ENCODE results near the gene EFTUD2. TPM values are rescaled to one million over a fixed set of nuclear protein-coding genes. Genes with fewer than 3 reads are reported as not detected.
A peak's percentile ranks its signal among the peaks of the same experiment; 100 is the strongest.

Gene EFTUD2
- total and polyA plus RNA-seq, 9 of the 15 experiments (the other 6 are each of a cell fraction or from before 2014, with no cell fraction given), result 65.8 to 362 (median 218) TPM

- TF ChIP-seq FOXK1 (CRISPR knock-in tag; IDR thresholded peaks at IDR 0.05; ENCODE audit: borderline replicate concordance) (no peak), ETS1 (conservative IDR thresholded peaks at IDR 0.05; ENCODE audit: control insufficient read depth, low read depth, low read length) (0 out of 2 replicates have a peak, but pooled peaks have one; percentile 33), TFE3 (CRISPR knock-in tag; IDR thresholded peaks at IDR 0.05) (no peak), TEAD1 (CRISPR knock-in tag; IDR thresholded peaks at IDR 0.05) (0 out of 4 replicates have a peak, but pooled peaks of 1 of the 2 experiments have one; percentile 7), GTF2F1 (IDR thresholded peaks at IDR 0.05; ENCODE audit: low read depth, low read length) (no peak), PML (IDR thresholded peaks at IDR 0.05; ENCODE audit: low read length) (no peak), ZNF324 (CRISPR knock-in tag; IDR thresholded peaks at IDR 0.05) (no peak), JUND (IDR thresholded peaks at IDR 0.05; ENCODE audit: borderline replicate concordance, low read depth, low read length) (0 out of 2 replicates have a peak, but pooled peaks have one; percentile 8), JUND (tag; IDR thresholded peaks at IDR 0.05; ENCODE audit: borderline replicate concordance, low read depth, low read length) (no peak), ZNF592 (IDR thresholded peaks at IDR 0.05) (peak; percentile 90), POLR2AphosphoS5 (IDR thresholded peaks at IDR 0.05; ENCODE audit: control insufficient read depth, insufficient read depth, low read depth, low read length) (0 out of 2 replicates have a peak, but pooled peaks have one; percentile 44), FOS (IDR thresholded peaks at IDR 0.05; ENCODE audit: extremely low read depth, insufficient read length) (no peak), ID3 (CRISPR knock-in tag; IDR thresholded peaks at IDR 0.05) (no peak), ID3 (tag; IDR thresholded peaks at IDR 0.05) (peak; percentile 18; the same call in 1 of the 2 replicates), ZNF140 (CRISPR knock-in tag; IDR thresholded peaks at IDR 0.05) (no peak), ELK1 (CRISPR knock-in tag; IDR thresholded peaks at IDR 0.05) (no peak), SMAD4 (CRISPR knock-in tag; conservative IDR thresholded peaks at IDR 0.05) (peak; percentile 61; the same call in 1 of the 2 replicates)
Observed at GRCh38 chr17:44906763-44907728, 7.8 kb upstream of the EFTUD2 start (continued).

Data from K562 (cell line).